GM12872 (cell line): ENCODE measurements around the gene UQCC2.

ENCODE experiments used
- CTCF ChIP-seq: IDR thresholded peaks from 3 replicates; pipeline ENCODE4 v1.5.1; 2011; ENCODE audit warnings: low read depth, mild to moderate bottlenecking, low read length, moderate library complexity; ENCODE audit not compliant: insufficient read depth

UQCC2 gene

GRCh38 chr6:33755070-33755869 lies 43.8 kb upstream of the UQCC2 start:
- no peak for TF ChIP-seq CTCF

DNA sequence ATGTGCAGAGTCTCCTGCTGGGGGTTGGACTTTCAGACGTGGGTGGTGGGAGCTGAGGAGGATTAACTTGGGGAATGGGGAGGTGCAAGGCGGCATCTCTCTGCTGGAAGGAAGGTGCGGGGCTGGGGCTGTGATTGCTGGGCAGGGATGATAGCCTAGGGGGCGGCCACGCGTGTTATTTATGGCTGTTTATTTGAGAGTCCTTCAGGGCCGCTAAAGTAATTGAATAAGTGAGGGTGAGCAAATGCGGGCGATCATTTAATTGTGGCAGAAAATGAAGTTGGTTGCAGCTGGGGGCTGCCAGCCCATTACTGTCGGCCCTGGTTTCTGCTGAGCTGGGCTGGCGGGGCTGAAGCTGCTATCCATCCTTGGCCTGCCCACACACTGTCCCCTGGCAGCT lies 42.7 kb upstream of the UQCC2 start:
- TF ChIP-seq CTCF, result no peak

- no peak for TF ChIP-seq CTCF
Measured at GRCh38 chr6:33752646-33753015, 41.1 kb upstream of the UQCC2 start.

DNA sequence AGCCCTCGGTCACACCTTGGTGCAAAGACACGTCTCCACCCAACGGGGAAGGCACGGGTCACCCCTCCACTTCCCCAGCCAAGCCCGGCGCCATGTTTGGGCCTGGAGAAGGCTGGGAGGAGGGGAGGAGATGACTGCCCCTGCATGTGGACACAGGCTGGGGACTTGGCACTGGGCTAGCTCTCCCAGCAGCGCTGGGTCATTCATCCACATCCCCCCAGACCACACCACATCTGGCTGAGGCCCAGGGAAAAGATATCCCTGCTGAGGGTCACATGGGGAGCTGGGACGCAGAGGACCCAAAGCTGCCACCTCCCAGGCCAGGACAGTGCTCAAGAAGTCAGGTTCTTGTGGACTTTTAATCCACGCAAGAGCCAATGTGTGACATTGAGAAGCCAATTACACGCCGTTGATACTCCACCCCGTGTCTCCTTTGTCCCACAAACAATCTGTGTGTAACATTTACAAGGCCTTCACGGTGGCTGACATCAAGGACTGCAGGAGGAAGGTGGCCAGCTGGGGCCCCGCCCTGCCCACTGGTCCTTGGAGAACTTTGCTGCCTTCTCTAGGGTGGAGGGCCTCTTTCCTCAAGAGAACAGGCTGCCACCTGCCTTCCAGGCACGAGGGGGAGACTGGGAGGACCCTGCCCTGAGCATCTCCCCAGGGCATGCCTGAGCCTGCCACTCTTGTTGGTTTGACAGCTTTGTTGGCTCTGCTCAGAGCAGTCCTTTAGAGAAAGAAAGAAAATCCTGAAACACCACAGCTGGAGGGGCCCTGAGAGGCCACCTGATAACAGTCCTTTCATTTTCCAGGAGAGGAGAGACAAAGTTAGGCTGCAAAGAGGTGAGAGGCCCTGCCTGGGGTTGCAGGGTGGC lies 40.5 kb upstream of the UQCC2 start:
- TF ChIP-seq CTCF, result no peak

- TF ChIP-seq CTCF, result no peak
Measured at GRCh38 chr6:33750244-33750991, 38.9 kb upstream of the UQCC2 start.

DNA sequence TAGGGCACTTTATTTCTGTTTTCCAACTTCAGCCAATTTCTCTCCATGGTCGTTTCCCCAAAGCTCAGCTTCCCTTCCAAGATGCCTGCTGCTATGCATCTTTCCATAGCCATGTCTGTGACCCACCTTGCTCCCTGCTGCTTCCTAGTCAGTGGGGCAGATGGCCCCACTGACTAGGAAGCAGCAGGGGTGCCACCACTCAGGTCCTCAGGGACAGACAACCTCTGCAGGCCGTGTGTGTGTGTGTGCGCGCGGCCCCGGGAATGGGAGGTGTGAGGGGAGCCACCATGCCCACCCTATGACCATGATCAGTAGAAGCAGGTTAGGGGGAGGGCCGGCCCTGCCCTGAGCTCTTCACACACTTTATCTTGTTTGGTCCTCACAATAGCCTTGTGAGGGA lies 37.9 kb upstream of the UQCC2 start:
- TF ChIP-seq CTCF, result no peak

DNA sequence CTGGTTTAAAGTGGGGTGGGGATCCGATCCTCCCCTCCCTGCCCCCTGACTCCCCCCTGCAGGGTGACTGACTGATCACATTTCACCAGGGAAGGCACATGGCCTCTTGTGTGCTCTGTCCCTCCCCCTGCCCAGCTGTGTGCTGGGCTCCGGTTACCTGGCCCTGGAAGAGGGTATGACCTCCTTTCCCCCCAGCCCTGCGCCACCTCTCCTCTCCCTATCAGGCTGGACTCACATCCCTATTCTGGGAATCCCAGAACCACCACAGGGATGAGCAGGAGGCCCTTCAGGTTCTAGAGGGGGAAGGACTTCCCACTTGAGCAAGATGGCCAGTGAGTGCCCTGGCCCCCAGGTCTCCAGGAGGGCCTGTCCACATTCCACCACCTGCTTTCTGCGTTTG lies 37.3 kb upstream of the UQCC2 start:
- TF ChIP-seq CTCF, result no peak
